HUES6 (cell line): ENCODE results near the gene RGS10.

Experiments used
- H3K27ac ChIP-seq: 2 replicates; pipeline ENCODE4 v1.7.0; 2013; ENCODE audit warnings: low read depth, mild to moderate bottlenecking, low read length, inconsistent platforms
- H3K27me3 ChIP-seq: 2 replicates; pipeline ENCODE4 v1.6.1; 2013; ENCODE audit warnings: low read length; ENCODE audit not compliant: control insufficient read depth, insufficient read depth
- H3K36me3 ChIP-seq: 2 replicates; pipeline ENCODE4 v1.6.1; 2013; ENCODE audit warnings: low read length; ENCODE audit not compliant: control insufficient read depth, insufficient read depth
- H3K4me1 ChIP-seq: 2 replicates; pipeline ENCODE4 v1.6.1; 2013; ENCODE audit warnings: low read length; ENCODE audit not compliant: control insufficient read depth, insufficient read depth
- H3K4me3 ChIP-seq: 2 replicates; pipeline ENCODE4 v1.5.1; 2013; ENCODE audit warnings: low read depth, low read length
- H3K9ac ChIP-seq: one replicate; pipeline ENCODE4 v1.6.1; 2013; ENCODE audit warnings: mild to moderate bottlenecking, low read length
- H3K9me3 ChIP-seq: 2 replicates; pipeline ENCODE4 v1.6.1; 2013; ENCODE audit warnings: low read depth, low read length; ENCODE audit not compliant: control insufficient read depth, insufficient read depth

The RGS10 gene

DNA sequence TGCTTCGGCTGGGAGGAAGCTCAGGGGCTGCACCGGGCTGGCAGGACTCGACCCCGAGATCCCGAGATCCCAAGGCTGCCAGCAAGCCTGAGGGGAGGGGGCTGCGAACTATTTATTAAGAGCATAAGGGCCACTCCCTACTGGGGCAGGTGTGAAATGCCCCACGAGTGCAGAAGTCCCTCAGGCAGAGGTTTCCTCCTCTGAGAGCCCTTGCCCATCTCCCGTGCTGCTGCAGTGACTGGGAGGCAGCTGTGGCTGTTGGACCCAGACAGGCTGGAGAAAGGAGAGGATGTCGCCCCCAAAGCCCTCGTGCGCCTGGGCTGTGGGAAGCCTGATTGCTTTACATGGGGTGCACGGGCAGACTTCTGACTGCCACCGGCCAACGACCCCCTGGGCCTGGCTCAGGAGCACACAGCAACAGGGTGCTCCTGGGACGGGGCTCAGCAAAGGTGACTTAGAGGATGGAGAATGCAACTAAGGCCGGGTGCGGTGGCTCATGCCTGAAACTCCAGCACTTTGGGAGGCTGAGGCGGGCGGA is 39.8 kb downstream of the RGS10 start:
- Histone ChIP-seq H3K4me1 (peaks cover 8% of the 10 kb centered on the region; the same call in 1 of the 2 replicates), H3K9ac (no peak overlapping the region), H3K27me3 (no peaks in the 10 kb centered on the region), H3K4me3 (no peak overlapping the region), H3K36me3 (no peaks in the 10 kb centered on the region), H3K9me3 (no peaks in the 10 kb centered on the region), H3K27ac (no peak overlapping the region)

DNA sequence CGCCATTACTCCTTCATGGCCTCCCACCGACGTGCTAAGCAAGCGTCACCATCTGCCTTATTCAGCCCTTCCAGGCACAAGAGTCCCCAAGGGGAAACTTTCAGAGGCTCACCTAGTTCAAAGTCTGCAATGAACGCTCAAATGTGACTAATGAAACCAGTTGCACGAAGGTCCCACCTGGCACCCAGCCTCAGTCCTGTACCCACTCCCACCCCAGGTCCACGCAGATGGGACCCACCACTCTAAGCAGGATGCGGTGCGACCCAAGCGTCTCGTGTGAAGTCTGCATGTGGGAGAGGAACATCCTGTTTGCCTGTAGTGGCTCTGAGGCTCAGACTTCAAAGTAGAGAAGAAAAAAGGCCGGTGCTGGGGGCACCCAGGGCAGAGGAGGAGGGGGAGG is 40.3 kb downstream of the RGS10 start:
- Histone ChIP-seq H3K4me1 (peaks cover 8% of the 10 kb centered on the region; the same call in 1 of the 2 replicates), H3K9me3 (no peaks in the 10 kb centered on the region), H3K27ac (no peak overlapping the region), H3K27me3 (no peaks in the 10 kb centered on the region), H3K4me3 (no peak overlapping the region), H3K36me3 (no peaks in the 10 kb centered on the region), H3K9ac (no peak overlapping the region)

DNA sequence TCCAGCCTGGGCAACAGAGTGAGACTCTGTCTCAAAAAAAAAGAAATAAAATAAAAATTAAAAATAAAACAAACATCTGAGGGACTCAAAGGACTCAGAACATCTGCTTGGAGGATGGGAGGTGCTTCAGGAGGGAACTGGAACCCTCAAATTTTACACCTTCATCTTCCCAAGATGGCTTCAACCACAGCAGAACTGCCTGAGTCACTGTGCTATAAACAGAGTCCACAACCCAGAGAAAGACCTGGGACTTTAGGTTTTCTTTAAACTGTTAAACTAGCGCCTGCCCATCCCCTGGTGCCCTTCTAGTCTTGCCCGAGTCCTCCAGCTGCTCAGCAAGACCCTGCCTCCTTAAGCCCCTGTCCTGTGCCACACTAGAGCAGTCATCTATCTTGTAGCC is 40.8 kb downstream of the RGS10 start:
- H3K4me3 ChIP-seq = no peak overlapping the region
- no peaks in the 10 kb centered on the region for H3K36me3 ChIP-seq
- peaks cover 8% of the 10 kb centered on the region; the same call in 1 of the 2 replicates for H3K4me1 ChIP-seq
- no peak overlapping the region for H3K27ac ChIP-seq
- H3K9ac ChIP-seq = no peak overlapping the region
- H3K27me3 ChIP-seq = no peaks in the 10 kb centered on the region
- no peaks in the 10 kb centered on the region for H3K9me3 ChIP-seq

DNA sequence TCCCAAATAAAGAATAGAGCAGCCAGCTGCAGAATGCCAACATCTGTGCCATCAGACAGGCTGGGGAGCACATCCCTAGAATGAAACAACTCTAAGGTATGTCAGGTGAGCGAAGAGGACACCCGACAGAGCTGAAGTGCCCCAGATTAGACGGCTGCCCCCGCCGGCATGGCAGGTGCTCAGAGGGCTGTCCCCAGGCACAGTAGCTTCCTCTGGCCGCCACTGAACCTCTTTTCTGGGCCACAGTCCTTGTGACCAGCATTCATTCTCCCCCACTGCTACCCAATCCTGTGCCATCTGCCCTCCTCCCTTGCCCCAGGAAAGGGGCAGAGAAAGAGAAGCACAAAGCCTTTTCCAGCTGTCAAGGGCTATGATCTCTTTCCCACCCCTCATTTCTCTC is 41.7 kb downstream of the RGS10 start:
- no peak overlapping the region for H3K27ac ChIP-seq
- H3K9me3 ChIP-seq = no peaks in the 10 kb centered on the region
- no peak overlapping the region for H3K4me3 ChIP-seq
- H3K27me3 ChIP-seq = no peaks in the 10 kb centered on the region
- H3K4me1 ChIP-seq = peaks cover 12% of the 10 kb centered on the region
- no peak overlapping the region for H3K9ac ChIP-seq
- no peaks in the 10 kb centered on the region for H3K36me3 ChIP-seq

DNA sequence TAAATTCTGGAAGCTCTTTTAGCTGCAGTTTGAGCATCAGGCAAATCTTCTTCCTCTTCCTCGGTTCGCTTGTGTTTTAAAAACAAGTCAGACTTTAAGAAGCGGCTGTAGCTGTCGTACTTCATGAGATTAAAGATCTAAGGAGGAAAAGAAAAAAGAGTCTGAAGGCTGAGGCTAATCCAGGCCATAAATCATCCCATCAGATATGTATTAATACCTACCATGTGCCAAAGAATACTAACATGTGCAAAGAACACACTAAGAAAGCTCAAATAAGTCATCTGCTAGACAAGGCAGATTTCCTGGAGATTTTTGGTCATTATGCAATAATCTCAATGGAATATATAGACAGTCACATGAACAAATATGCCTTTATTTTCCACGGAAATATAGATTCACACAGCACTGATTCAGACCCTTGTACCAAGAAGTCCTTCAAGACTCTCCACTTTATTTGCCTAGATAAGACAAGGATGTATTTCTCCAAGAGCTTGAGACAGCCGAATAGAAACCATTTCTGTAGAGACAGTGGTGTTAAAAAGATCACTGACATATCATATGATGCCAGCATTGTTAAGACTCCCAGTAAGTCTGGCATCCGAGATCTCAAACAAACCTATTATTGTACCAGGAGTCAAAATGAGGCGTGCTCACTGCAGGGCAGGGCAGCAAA is 42.3 kb downstream of the RGS10 start:
- Histone ChIP-seq H3K9me3 (no peaks in the 10 kb centered on the region), H3K4me3 (no peak overlapping the region), H3K27me3 (no peaks in the 10 kb centered on the region), H3K27ac (no peak overlapping the region), H3K36me3 (no peaks in the 10 kb centered on the region), H3K9ac (no peak overlapping the region), H3K4me1 (peaks cover 12% of the 10 kb centered on the region)

DNA sequence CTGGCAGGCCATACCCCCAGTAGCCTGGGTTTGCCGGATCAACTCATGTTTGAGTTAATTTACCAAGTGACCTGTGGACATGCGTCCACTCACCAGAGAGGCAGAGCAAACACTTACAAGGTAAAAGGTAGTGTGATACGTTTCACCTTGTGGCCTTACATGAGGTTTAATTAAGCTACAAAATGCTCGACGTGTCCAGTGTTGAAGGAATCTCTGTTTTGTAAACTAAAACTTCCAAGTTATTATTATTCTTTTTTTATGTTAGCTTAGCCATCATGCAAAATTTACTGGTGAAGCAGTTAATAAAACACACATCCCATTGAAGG is 42.9 kb downstream of the RGS10 start:
- Histone ChIP-seq H3K4me1 (peaks cover 12% of the 10 kb centered on the region), H3K27ac (no peak overlapping the region), H3K27me3 (no peaks in the 10 kb centered on the region)

DNA sequence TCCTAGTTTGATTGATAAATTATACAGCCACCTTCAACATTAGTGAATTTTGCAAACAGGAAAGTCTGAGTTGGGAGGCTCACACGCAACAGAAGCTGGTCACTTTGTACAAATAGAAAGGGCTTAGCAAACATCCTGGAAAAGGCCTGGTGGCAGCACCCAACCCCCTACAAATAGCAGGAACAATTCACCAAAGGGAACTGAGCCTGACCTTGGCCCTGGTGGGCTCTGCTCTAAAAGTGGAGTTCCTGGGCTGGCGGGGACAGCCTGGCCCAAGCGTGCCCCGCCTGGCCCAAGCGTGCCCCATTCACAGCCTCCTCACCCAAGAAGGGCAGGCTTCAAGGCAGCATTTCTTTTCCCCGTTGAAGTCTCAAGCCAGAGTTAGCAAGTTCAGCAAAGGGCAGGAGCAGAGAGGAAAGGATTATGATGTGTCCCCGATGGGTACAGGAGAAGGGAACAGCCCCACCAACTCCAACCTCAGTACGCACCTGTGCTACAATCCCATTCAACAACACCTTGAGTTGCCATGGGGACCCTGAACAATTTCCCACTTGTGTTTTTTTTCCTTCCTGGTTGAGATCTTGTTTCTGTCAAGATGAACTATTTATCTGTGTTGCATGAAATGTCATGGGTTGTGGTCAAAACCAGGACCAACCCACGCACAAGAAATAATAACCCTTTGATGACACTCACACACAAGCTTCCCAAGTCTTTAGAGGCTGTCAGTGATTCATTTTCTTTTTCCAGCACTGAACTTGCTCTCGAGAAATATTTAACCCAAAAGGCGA is 43.4 kb downstream of the RGS10 start:
- no peaks in the 10 kb centered on the region for H3K27me3 ChIP-seq
- no peaks in the 10 kb centered on the region for H3K36me3 ChIP-seq
- peaks cover 12% of the 10 kb centered on the region for H3K4me1 ChIP-seq
- H3K9me3 ChIP-seq = no peaks in the 10 kb centered on the region
- no peak overlapping the region for H3K9ac ChIP-seq
- no peak overlapping the region for H3K27ac ChIP-seq
- no peak overlapping the region for H3K4me3 ChIP-seq

More for the DNA sequence above, 42.9 kb downstream of the RGS10 start:
- no peak overlapping the region for H3K4me3 ChIP-seq
- no peaks in the 10 kb centered on the region for H3K36me3 ChIP-seq
- H3K9me3 ChIP-seq = no peaks in the 10 kb centered on the region
- H3K9ac ChIP-seq = no peak overlapping the region

DNA sequence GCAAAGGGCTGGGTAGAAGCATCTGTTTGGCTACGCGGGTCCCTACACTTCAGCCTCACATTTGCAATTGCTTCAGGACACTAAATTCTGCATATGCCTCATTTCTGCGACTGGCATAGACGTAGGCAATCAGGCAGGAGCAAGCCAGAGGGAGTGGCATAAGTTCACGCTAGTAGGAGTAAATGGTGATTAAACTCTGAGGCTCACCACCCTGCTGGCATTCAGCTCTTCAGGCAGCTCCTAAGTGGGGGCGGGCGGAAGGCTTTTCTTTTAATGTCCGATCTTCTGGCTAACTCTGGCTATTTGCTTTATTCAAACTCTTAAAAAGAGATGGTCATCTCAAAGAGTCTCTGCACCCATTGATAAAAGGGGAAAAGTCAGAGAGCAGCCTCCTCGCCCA is 45.3 kb downstream of the RGS10 start:
- no peaks in the 10 kb centered on the region for H3K9me3 ChIP-seq
- no peak overlapping the region for H3K27ac ChIP-seq
- no peak overlapping the region for H3K9ac ChIP-seq
- H3K4me1 ChIP-seq = peaks cover 6% of the 10 kb centered on the region
- no peaks in the 10 kb centered on the region for H3K27me3 ChIP-seq
- no peaks in the 10 kb centered on the region for H3K36me3 ChIP-seq
- no peak overlapping the region for H3K4me3 ChIP-seq

DNA sequence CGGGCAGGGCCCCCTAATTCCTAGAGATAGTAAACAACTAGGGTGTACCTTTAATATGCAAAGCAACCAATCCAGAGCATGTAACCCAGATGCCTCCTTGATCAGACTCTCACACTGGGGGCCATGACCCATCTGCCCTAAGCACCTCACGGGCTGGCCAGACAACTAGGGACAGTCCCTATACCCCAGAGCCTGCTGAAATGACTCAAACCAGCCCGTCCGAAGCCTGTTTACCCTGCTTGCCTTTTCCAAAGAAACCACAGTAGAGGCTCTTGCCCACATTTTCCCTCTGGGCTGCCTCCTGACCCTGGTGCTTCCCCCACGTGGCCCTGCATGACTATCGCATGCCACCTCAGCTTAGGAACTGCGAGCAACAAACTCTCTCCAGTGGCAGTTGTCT is 46.2 kb downstream of the RGS10 start:
- Histone ChIP-seq H3K4me1 (peaks cover 4% of the 10 kb centered on the region), H3K4me3 (no peak overlapping the region), H3K27me3 (no peaks in the 10 kb centered on the region), H3K9me3 (no peaks in the 10 kb centered on the region), H3K9ac (no peak overlapping the region), H3K36me3 (no peaks in the 10 kb centered on the region), H3K27ac (no peak overlapping the region)

DNA sequence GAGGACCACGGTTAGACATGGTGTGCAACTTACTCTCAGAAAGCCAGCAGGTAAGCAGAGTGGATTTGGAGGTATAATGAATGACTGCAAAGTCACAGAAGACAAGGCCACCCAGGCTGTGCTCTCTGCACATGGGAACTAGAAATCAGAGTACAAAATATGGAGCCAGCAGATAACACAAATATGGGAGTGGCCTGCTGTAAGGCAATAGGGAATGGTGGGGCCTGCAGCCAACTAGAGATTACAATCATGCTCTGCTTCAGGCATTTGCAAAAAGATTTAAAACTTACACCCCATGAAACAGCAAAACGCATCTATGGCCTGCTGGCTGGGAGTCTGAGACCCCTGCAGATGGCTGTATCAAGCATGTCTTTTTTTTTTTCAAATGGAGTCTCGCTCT is 47.0 kb downstream of the RGS10 start:
- H3K36me3 ChIP-seq = no peaks in the 10 kb centered on the region
- H3K9me3 ChIP-seq = no peaks in the 10 kb centered on the region
- no peak overlapping the region for H3K9ac ChIP-seq
- H3K4me1 ChIP-seq = peaks cover 4% of the 10 kb centered on the region
- H3K27ac ChIP-seq = no peak overlapping the region
- H3K27me3 ChIP-seq = no peaks in the 10 kb centered on the region
- no peak overlapping the region for H3K4me3 ChIP-seq

DNA sequence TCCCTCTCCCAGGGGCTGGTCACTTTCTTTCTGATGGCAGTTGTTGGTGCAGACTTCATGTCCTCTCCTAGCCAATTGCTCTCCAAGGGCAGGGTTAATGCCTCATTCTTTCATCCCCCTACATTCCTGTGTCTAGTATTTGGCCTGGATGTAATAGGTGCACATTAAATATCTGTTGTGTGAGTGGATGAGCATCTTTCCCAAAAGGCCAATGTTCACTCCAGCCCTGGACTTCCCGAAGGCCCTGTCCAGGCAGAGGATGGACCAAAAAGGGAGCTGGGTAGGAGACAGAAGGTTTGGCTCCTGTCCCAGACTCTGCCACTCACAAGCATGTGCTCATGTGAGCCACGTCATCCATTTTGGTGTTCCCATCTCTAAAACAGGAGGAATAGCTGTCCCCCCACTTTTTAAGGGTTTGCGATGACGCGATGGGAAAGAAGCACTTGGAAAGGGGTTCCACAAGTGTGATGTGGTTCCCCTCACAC is 47.5 kb downstream of the RGS10 start:
- Histone ChIP-seq H3K4me1 (peaks cover 4% of the 10 kb centered on the region), H3K36me3 (no peaks in the 10 kb centered on the region), H3K4me3 (no peak overlapping the region), H3K9ac (no peak overlapping the region), H3K9me3 (no peaks in the 10 kb centered on the region), H3K27me3 (no peaks in the 10 kb centered on the region), H3K27ac (no peak overlapping the region)
